Measurements from ENCODE around the gene LYRM2.

- TF ChIP-seq POLR2AphosphoS5 (IDR thresholded peaks at IDR 0.05; ENCODE audit: borderline replicate concordance, low read depth, low read length) (no peak), EZH2 (IDR thresholded peaks at IDR 0.05) (no peak), FOXP2 (optimal IDR thresholded peaks at IDR 0.05; ENCODE audit: control extremely low read depth, extremely low read length, insufficient read depth) (no peak)
These were observed 26.9 kb downstream of the LYRM2 start for GRCh38 chr6:89611666-89612065.

Measured in SK-N-MC (cell line).